ENCODE data around the gene FBXO3.

DNA sequence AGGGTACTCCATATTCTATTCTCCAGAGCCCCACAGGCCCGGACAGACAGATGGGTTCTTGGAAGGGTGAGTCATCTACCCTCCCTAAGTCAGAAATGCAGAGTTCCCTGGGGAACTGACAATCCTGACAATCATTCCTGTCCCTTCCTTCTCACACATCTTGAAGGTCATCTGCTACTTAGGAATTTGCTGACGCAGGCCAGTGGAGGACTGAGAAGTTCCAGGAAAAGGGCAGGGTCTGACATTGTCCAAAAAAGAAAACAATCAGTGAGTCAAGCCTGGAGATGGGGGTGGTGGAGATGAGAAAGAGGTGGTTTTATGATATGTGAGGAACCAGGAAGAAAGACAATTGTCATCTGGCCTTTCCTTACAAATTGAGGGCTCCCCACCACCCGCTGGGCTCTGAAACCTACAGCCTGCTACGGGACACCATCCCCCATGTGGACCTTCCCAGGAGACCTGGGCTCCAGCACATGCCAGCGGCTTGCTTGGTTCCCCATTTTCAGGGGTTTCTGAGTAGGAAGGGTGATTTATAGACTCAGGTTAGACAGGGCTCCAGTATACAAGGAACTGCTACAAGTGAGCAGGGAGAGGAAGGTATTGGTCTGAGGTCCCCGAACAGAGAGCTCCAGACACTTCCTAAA lies 51.0 kb downstream of the FBXO3 start:
- TF ChIP-seq YY1 (IDR thresholded peaks at IDR 0.05; ENCODE audit: insufficient read depth, insufficient read length), result no peak
- TF ChIP-seq SUZ12 (IDR thresholded peaks at IDR 0.05; ENCODE audit: extremely low read depth, insufficient read depth, insufficient read length), result no peak

Data from NT2/D1 (cell line).